Fibroblast of pulmonary artery (primary cell): ENCODE measurements around the gene COG6.

Source experiments
- DNase-seq: peaks from one replicate; pipeline ENCODE4 v3.0.0-alpha.2; 2010; ENCODE audit warnings: low read depth
- H3K4me3 ChIP-seq: replicated peaks from 2 replicates; pipeline ENCODE4 v1.5.1; 2011; ENCODE audit warnings: low read depth, mild to moderate bottlenecking, control low read depth, low read length, moderate library complexity
- CTCF ChIP-seq: IDR thresholded peaks from 2 replicates; pipeline ENCODE4 v1.5.1; 2011; ENCODE audit warnings: mild to moderate bottlenecking, control low read depth, low read length, inconsistent platforms; ENCODE audit errors: missing control alignments

COG6 gene

DNA sequence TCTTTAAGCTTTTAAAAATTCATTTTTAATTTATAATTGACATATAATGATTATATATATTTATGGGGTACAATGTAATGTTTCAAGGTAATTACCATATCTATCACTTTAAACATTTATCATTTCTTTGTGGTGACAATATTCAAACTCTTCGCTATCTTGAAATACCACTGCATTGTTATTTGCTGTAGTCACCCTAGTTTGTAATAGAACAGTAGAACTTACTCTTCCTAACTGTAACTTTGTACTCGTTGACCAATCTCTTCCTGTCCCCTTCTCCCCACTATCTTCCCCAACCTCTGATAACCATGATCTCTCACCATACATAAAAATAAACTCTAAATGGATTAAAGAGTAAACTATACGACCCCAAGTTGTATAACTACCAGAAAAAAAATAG lies 20.4 kb downstream of the COG6 start:
- peak; percentile 13 for DNase-seq
- TF ChIP-seq CTCF = no peak
- H3K4me3 ChIP-seq = no peak overlapping the region

GRCh38 chr13:39676315-39676876 lies 20.9 kb downstream of the COG6 start:
- no peak overlapping the region for H3K4me3 ChIP-seq
- peak; percentile 75 for DNase-seq
- TF ChIP-seq CTCF = peak; percentile 46

DNA sequence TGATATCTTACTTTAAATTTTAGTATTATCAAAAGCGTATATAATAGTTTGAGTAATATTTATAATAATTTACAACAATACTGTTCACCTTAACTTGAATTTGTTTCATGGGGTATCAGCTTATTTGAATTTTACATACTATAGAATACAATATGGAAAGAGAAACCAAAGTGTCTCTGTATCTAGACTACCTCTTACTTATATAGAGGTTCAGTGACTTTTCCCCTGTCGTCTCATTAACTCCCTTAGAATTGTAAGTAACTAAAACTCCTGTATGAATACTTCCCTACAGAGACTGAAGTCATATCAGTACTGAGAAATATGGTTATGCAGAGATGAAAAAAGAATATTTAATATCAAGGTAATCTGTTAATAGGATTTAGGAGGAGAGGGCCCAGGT lies 26.8 kb downstream of the COG6 start:
- no peak for DNase-seq
- no peak for TF ChIP-seq CTCF
- H3K4me3 ChIP-seq = no peak overlapping the region

GRCh38 chr13:39682788-39683187 lies 27.3 kb downstream of the COG6 start:
- no peak for TF ChIP-seq CTCF
- DNase-seq = no peak
- no peak overlapping the region for H3K4me3 ChIP-seq

DNA sequence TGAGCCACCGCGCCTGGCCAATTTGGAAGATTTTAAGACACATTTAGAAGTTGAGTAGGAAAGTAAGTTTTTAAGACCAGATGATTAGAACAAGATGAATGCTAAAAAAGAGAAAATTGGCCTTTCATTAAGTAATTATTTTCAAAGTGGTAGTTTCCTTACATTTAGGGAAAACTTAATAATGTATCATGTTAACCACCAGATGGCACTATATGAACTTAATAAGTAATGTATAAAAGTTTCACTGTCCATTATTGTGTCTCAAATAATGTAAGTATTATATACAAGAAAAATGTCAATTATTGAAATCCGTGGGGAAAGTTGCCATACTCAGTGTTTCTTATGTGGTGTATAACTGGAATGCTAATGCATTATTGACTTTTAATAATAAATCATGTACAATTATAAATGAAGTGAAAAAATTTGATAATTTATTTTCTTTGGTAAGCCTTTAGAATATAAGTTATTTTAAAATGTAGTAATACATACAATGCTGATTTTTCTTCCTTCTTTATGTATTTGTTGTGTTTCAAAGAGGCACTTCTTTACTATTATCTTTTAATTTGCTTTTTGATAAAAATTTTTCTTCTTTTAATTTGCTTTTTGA lies 29.2 kb downstream of the COG6 start:
- no peak overlapping the region for H3K4me3 ChIP-seq
- peak; percentile 69 for DNase-seq
- peak; percentile 16 for TF ChIP-seq CTCF

- no peak for TF ChIP-seq CTCF
- no peak for DNase-seq
- H3K4me3 ChIP-seq = no peak overlapping the region
Observed at GRCh38 chr13:39685652-39686051, 30.2 kb downstream of the COG6 start.

GRCh38 chr13:39688278-39688677 lies 32.8 kb downstream of the COG6 start:
- TF ChIP-seq CTCF = no peak
- no peak overlapping the region for H3K4me3 ChIP-seq
- no peak for DNase-seq
